ENCODE measurements around the gene ATP2B2.

GRCh38 chr3:10492364-10493201 lies 12.8 kb downstream of the ATP2B2 start:
- TF ChIP-seq SIN3A (IDR thresholded peaks at IDR 0.05; ENCODE audit: low read depth) (no peak), POLR2AphosphoS5 (IDR thresholded peaks at IDR 0.05; ENCODE audit: low read depth, low read length) (no peak), CTCF (IDR thresholded peaks at IDR 0.05 in 2 of 3, conservative IDR thresholded peaks at IDR 0.05 in 1 of 3; ENCODE audit: borderline replicate concordance in 1 of 3, insufficient read depth in 1 of 3, low read depth in 2 of 3, low read length in 2 of 3) (no peak), JUND (IDR thresholded peaks at IDR 0.05) (no peak), RAD21 (IDR thresholded peaks at IDR 0.05; ENCODE audit: low read depth) (no peak), POLR2A (IDR thresholded peaks at IDR 0.05; ENCODE audit: borderline replicate concordance, extremely low read depth, insufficient read depth, insufficient read length) (no peak), ATF3 (IDR thresholded peaks at IDR 0.05) (no peak), MAX (IDR thresholded peaks at IDR 0.05) (no peak), EGR1 (IDR thresholded peaks at IDR 0.05; ENCODE audit: low read depth) (no peak), REST (IDR thresholded peaks at IDR 0.05; ENCODE audit: low read depth) (no peak), YY1 (IDR thresholded peaks at IDR 0.05; ENCODE audit: extremely low read depth, insufficient replicate concordance, low read depth, low read length) (no peak), EZH2phosphoT487 (IDR thresholded peaks at IDR 0.05; ENCODE audit: borderline replicate concordance) (no peak), SP1 (IDR thresholded peaks at IDR 0.05; ENCODE audit: low read depth) (no peak), EZH2 (IDR thresholded peaks at IDR 0.05) (no peak)

All from HCT116 (cell line).